Measurements from ENCODE around the gene MB21D2.

DNA sequence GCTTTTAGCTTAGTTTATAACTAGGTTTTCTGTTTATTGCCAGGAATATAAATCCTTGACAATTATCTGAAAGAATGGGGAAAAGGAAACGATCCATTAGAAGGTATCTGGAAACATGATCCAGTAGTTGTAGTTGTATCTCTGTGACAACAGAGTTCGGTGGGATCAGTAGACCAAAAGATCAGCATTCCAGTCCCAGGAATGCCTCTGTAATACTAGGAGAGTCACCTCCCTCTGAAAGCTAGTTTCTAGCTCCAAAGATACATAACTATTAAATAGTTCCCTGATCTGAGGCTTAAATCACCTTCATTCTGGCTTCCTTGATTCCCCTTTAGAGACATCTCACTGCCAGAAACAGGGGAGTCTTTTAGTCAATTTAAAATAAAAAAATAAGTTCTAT is 34.1 kb downstream of the MB21D2 start:
- TF ChIP-seq, protein P1, sequence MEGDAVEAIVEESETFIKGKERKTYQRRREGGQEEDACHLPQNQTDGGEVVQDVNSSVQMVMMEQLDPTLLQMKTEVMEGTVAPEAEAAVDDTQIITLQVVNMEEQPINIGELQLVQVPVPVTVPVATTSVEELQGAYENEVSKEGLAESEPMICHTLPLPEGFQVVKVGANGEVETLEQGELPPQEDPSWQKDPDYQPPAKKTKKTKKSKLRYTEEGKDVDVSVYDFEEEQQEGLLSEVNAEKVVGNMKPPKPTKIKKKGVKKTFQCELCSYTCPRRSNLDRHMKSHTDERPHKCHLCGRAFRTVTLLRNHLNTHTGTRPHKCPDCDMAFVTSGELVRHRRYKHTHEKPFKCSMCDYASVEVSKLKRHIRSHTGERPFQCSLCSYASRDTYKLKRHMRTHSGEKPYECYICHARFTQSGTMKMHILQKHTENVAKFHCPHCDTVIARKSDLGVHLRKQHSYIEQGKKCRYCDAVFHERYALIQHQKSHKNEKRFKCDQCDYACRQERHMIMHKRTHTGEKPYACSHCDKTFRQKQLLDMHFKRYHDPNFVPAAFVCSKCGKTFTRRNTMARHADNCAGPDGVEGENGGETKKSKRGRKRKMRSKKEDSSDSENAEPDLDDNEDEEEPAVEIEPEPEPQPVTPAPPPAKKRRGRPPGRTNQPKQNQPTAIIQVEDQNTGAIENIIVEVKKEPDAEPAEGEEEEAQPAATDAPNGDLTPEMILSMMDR (IDR thresholded peaks at IDR 0.05 in 4 of 5, conservative IDR thresholded peaks at IDR 0.05 in 1 of 5) = no peak
- no peak for TF ChIP-seq POLR2A (IDR thresholded peaks at IDR 0.05)

All from gastrocnemius medialis (tissue), 4 donors.